ENCODE data around the gene MAN2A2. TPM values are rescaled to one million over a fixed set of nuclear protein-coding genes. Genes with fewer than 3 reads are reported as not detected.

MAN2A2 gene
- total and polyA plus RNA-seq, 9 of the 15 experiments (the other 6 are each of a cell fraction or from before 2014, with no cell fraction given): 7.3 to 151 (median 43.4) TPM

- TF ChIP-seq CHD7 (IDR thresholded peaks at IDR 0.05; ENCODE audit: low read depth, low read length) (no peak), SMARCE1 (IDR thresholded peaks at IDR 0.05) (peak; percentile 61), ETV1 (tag; conservative IDR thresholded peaks at IDR 0.05; ENCODE audit: low read depth) (peak; percentile 94), HDAC8 (tag; IDR thresholded peaks at IDR 0.05) (no peak), POLR3A (IDR thresholded peaks at IDR 0.05; ENCODE audit: borderline replicate concordance, extremely low read depth, insufficient read depth, insufficient read length) (no peak), KDM5B (IDR thresholded peaks at IDR 0.05; ENCODE audit: insufficient replicate concordance, low read depth, low read length) (peak; percentile 44), ZBTB1 (CRISPR knock-in tag; IDR thresholded peaks at IDR 0.05; ENCODE audit: borderline replicate concordance, low read depth) (no peak), E2F4 (CRISPR knock-in tag; IDR thresholded peaks at IDR 0.05; ENCODE audit: low read depth) (no peak), MTA3 (IDR thresholded peaks at IDR 0.05; ENCODE audit: borderline replicate concordance) (peak; percentile 59), MCM2 (IDR thresholded peaks at IDR 0.05; ENCODE audit: low read depth) (no peak), ATF6 (CRISPR knock-in tag; IDR thresholded peaks at IDR 0.05) (0 out of 2 replicates have a peak, but pooled peaks have one; percentile 13)
Measured at GRCh38 chr15:90869601-90870353, 33.3 kb upstream of the MAN2A2 start (continued).
